ENCODE data around the gene HBG1. TPM values are rescaled to one million over a fixed set of nuclear protein-coding genes. Genes with fewer than 3 reads are reported as not detected.

The HBG1 gene
- total and polyA plus RNA-seq, 10 of the 15 experiments (the other 5 are each of a cell fraction or from before 2014, with no cell fraction given), result 0.84 to 2.3 (median 1.9) TPM; not detected in 5

DNA sequence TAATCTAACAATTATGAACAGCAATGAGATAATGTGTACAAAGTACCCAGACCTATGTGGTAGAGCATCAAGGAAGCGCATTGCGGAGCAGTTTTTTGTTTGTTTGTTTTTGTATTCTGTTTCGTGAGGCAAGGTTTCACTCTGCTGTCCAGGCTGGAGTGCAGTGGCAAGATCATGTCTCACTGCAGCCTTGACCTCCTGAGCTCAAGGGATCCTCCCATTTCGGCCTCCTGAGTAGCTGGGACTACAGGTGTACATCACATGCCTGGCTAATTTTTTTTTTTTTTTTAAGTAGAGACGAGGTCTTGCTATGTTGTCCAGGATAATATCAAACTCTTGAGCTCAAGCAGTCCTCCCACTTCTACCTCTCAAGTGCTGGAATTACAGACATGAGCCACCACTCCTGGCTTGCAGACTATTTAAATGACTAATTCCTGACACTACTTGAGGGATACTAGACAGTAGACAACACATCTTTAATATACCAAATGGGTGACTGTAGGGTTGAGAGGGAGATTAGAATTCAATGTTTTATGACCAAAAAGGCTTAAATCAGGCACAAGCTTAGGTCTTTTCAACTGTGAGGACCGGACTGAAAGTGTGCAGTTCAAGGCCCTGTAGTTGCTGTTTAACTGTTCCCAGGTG is 39.4 kb upstream of the HBG1 start (continued):
- TF ChIP-seq, protein P1, sequence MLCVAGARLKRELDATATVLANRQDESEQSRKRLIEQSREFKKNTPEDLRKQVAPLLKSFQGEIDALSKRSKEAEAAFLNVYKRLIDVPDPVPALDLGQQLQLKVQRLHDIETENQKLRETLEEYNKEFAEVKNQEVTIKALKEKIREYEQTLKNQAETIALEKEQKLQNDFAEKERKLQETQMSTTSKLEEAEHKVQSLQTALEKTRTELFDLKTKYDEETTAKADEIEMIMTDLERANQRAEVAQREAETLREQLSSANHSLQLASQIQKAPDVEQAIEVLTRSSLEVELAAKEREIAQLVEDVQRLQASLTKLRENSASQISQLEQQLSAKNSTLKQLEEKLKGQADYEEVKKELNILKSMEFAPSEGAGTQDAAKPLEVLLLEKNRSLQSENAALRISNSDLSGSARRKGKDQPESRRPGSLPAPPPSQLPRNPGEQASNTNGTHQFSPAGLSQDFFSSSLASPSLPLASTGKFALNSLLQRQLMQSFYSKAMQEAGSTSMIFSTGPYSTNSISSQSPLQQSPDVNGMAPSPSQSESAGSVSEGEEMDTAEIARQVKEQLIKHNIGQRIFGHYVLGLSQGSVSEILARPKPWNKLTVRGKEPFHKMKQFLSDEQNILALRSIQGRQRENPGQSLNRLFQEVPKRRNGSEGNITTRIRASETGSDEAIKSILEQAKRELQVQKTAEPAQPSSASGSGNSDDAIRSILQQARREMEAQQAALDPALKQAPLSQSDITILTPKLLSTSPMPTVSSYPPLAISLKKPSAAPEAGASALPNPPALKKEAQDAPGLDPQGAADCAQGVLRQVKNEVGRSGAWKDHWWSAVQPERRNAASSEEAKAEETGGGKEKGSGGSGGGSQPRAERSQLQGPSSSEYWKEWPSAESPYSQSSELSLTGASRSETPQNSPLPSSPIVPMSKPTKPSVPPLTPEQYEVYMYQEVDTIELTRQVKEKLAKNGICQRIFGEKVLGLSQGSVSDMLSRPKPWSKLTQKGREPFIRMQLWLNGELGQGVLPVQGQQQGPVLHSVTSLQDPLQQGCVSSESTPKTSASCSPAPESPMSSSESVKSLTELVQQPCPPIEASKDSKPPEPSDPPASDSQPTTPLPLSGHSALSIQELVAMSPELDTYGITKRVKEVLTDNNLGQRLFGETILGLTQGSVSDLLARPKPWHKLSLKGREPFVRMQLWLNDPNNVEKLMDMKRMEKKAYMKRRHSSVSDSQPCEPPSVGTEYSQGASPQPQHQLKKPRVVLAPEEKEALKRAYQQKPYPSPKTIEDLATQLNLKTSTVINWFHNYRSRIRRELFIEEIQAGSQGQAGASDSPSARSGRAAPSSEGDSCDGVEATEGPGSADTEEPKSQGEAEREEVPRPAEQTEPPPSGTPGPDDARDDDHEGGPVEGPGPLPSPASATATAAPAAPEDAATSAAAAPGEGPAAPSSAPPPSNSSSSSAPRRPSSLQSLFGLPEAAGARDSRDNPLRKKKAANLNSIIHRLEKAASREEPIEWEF (IDR thresholded peaks at IDR 0.05; ENCODE audit: insufficient replicate concordance, low read depth, low read length), result no peak
- TF ChIP-seq, protein P2, sequence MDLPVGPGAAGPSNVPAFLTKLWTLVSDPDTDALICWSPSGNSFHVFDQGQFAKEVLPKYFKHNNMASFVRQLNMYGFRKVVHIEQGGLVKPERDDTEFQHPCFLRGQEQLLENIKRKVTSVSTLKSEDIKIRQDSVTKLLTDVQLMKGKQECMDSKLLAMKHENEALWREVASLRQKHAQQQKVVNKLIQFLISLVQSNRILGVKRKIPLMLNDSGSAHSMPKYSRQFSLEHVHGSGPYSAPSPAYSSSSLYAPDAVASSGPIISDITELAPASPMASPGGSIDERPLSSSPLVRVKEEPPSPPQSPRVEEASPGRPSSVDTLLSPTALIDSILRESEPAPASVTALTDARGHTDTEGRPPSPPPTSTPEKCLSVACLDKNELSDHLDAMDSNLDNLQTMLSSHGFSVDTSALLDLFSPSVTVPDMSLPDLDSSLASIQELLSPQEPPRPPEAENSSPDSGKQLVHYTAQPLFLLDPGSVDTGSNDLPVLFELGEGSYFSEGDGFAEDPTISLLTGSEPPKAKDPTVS (IDR thresholded peaks at IDR 0.05; ENCODE audit: low read depth, low read length), result no peak

Data from GM12878 (cell line).